Posterior cingulate gyrus (tissue), 11 donors: ENCODE data around the gene ACTG2.
"Not testable (repeated sequence)": the region's sequence is repeated elsewhere in the genome, so short reads cannot be mapped to it uniquely, and the experiment has no call there.

ENCODE experiments used
- DNase-seq, 10 donors: peaks; one replicate each; pipeline versions ENCODE4 v3.0.0 to v3.0.0-alpha.2; 2020 to 2021; ENCODE audit warnings: mixed read lengths in 3 of 10
- intact Hi-C: fragments of 100-400 bp; cut with DNase I; formaldehyde crosslinking; loops from one replicate; pipeline ENCODE4 v1.15.1; 2023

Gene ACTG2

DNA sequence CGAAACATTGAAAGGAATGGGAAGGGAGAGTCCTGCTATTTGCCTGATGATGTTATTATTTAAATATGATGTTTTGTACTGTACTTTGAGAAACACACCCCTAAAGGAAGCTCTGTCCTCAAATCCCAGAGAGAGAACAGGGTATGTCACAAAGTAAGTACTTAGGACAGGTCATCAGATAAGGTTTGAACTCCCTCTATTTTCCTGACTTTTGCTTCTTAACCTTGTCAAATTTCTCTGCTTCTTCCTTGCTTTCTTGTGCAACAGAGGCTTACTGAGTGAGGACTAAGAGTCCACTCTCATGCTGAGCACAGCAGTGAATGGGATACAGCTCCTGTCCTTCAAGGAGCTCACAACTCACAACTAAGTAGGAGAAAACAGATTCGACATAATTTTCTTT, 37.6 kb downstream of the ACTG2 start:
- intact Hi-C loops, result loop anchor here (5.0 kb wide), 1 partner anchor 52 kb away; the partner anchor contains the start of gene TET3
- no peak for DNase-seq

DNA sequence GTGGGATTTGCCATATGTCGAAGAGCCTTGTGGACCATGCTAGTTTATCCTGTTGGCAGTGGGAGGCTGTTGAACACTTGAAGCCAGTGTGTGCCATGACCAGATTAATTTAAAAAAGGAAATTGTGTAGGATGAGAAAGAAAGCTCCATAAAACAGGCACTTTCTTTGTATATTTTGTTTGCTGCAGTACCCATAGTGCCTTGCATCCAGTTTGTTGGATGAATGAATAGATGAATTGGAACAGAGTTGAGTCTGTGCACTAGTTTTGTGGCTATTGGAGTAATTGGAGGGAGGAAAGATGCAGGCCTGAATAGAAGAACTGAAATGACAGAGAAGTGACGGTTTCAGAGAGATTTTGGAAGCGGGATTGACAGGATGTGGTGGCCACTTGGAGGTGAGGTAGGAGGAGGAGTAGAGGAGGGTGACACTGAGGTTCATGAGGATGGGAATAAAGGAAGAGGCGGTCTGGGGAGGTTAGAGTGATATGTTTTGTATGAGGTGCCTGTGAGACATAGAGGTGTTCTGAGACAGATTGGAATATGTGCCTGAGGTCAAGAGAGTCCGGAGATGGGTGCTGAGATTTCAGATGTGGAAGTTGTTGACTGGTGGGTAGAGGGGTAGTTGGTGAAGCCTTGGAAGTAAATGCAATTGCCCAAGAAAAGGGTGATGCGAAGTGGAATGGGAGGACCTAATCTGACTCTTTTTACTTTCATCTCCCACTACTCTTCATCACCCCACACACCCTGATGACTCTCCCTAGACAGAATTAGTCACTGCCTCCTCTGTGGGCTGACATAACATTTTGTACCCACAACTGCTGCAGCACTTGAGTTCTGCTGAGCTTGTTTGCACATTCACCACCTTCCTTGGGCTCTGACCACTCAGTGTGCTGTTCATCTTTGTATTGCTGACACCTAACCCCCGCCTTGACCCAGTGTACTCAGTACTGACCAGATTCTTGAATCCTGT, 39.0 kb downstream of the ACTG2 start:
- DNase-seq, result no peak
- intact Hi-C loops, result loop anchor here (5.0 kb wide), 1 partner anchor 50 kb away; the partner anchor contains the start of gene TET3

DNA sequence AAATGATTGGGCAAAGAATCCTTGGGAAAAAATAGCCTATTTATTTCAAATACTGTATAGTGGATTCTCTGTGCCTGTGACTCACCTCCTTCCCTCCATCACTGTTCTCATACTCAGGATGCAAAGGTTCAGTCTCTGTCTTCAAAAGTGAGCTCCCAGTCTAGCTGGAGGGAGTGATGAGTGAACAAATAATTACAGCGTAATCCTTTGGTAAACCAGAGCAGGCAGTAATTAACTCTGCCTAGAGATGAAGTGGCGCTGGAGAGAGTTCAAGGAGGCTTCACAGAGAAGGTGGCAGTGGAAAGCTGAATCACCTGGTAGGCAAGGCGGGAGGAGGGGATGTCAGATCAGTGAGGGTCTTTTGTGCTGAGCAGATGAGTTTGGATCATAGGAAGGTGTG, 40.4 kb downstream of the ACTG2 start:
- DNase-seq, result no peak
- intact Hi-C loops, result loop anchor here (5.0 kb wide), 1 partner anchor 49 kb away; the partner anchor contains the start of gene TET3

DNA sequence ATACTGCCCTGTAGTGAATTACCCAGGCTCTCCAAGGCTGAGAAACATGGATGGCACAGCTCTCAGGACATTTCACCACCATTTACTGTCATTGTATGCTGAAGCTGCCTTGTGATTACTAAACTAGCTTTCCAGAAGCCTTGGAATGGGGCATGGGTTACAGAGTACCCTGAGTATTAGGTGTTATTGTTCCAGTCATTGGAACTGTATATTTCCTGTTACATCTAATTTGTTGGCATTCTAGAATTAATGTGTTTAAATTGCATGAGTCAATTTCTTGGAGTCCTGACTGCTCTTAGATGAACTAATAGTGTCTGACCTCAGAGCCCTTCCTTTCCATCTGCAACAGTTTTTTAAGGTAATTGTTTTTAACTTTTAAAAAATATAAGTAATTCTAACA, 42.8 kb downstream of the ACTG2 start:
- intact Hi-C loops, result no loop called here
- no peak for DNase-seq

DNA sequence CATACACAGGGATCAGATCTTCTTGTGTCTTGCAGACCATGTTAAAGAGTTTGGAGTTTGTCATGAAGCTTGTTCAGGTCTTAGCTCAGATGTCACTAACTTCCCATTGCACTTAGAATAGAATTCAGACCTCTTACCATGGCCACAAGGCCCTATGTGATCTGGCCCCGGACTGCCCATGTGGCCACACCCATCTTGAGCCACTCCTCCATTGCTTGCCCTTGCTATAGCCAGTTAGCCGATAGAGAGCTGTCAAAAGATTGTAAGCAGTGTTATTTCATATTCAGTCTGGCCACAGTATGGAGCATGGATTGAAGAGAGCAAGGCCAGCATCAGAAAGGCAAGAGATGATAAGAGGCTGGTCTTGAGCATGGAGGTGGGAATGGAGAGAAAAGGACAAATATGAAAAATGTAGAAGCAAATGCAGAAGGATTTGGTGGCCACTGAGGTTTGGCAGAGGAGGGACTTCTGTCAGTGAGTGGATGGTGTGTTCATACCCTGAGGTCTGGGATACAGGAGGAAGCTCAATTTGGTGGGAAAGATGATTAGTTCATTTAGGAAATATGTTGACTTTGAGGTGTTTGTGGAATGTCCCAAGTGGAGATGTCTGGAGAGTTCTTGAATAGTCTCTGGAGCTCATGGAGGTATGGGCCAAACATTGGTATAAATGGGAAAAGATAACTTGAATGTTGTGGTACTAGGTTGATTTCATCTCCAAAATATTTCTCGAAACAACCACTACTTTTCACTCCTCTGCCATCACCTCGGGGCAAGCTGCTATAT, 44.5 kb downstream of the ACTG2 start:
- DNase-seq, result no peak
- intact Hi-C loops, result no loop called here

DNA sequence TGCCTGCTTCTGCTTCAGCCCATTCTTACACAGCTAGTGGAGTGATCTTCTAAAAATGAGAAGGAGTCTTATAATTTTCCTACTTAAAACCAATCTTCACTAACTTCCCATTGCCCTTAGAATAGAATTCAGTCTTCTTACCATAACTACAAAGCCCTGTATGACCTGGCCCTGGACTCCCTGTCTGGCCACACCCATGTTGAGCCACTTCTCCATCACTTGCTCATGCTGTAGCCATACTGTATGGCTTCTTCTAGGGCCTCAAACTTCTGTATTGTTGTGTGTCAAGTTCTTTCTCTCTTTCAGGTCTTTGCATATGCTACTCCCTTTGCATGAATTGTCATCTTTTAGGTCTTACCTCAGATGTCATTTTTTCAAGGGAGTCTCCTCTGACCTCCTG, 45.1 kb downstream of the ACTG2 start:
- DNase-seq, result no peak
- intact Hi-C loops, result no loop called here

DNA sequence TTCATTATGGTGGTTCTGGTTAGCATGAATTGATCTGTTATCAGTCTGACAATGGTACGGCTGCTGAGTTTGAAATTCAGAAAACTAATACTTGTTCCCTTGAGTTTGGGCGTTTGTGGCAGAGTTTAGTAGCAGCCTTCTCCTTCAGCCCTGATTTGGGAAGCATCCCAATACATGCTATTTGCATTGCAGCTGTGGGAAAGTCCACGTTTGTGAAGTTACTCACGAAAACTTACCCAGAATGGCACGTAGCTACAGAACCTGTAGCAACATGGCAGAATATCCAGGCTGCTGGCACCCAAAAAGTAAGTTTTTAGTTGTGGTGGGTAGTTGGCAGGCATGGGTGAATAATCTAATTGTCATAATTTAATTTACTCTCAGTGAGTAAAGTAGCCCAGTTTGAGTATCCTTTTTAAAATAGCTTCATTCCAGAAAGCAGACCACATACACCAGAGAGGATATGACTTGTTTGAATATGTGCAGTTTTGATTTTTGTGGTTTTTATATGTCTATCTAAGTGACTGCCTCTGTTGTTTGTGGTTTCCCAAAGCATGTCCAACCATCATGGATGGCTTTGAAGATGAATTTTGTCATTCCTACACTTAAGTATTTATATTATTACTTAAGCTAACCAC, 46.0 kb downstream of the ACTG2 start:
- DNase-seq, result no peak
- intact Hi-C loops, result no loop called here

DNA sequence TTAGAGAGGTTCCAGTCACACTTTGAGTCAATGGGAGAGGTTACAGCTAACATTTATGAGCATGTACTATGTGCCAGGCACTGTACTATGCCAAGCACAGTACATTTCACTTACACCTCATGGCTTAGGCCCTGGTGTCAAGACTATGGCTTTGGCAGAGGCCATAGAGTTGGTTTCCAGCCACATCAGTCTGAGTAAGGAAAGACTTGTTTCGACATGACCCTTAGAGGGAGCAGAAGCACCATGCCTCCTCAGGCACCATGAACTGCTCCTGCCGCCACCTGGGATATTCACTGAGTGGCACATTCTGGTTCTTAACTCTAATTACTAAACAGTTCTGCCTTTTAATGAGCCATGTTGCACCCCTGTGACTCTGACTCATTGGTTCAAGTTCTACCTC, 46.6 kb downstream of the ACTG2 start:
- no peak for DNase-seq

DNA sequence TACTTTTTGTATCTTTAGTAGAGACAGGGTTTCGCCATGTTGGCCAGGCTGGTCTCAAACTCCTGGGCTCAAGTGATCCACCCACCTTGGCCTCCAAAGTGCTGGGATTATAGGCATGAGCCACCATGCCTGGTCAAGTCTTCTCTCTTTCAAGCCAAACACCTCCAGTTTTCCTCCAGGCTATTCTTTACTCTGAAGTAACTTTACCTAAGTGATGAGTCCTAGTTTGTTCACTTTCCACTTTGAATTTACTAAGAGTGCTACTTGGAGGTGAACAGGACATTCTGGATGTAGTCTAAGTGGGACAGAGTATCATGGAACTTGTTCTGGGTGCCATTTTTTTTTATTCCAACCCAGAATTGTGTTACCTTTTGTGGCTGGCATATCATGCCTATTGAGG, 47.3 kb downstream of the ACTG2 start:
- DNase-seq, intact Hi-C loops: not testable (repeated sequence)

More for the DNA sequence above, 46.6 kb downstream of the ACTG2 start:
- intact Hi-C loops, result no loop called here

DNA sequence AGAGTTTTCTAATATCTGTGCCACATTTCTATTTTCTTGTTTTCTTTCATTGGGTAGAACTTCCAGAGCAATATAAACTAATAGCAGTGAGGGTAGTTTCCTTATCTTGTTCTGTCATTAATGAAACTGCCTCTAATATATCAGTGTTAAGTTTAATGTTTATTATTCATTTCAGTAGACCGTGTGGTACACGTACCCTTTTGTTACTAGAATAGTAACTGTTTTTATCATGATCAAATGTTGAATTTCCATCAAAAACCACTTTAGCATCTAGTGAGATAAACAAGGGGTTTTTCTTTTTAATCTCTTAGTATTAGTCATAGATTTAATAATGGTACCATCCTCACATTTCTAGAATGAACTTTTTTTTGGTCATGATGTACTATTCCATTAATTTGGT, 49.9 kb downstream of the ACTG2 start:
- no peak for DNase-seq
- intact Hi-C loops, result no loop called here

DNA sequence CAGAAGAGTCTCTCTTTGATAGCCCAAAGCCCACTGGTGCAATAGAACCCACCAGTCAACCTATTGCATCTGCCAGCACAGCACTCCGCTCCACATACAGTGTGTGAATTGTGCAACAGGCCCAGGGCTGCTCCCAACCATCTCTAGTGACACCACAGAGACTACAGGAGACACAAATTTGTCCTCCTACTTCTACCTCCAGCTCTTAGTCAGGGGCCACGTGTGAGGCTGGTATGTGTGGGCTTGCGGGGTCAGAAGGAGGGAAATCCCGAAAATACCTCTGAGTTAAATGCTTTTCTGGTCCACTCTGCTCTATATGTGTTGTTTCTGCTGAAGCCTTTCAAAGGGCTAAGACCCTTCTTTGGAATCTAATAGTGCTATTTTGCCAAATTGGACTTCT, 51.9 kb downstream of the ACTG2 start:
- intact Hi-C loops, result no loop called here
- no peak for DNase-seq

DNA sequence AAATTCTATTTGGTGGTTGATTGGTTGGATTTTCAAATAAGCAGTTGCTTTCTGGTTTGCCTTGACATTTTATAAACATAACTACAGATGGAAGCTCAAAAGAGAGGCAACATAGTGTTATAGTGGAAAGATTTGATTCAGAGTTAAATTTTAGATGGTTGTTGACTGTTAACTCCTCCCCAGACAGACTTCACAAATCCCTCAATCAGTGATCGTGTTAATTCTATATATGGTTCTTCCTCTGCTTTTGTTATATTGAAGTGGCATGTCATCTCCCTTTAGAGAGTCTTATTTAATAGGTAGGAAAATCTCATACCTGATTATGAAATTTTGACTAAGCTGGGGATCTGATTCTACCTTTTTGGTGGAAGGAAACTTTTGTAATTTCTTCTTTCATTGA, 53.4 kb downstream of the ACTG2 start:
- DNase-seq, result no peak
- intact Hi-C loops, result no loop called here

DNA sequence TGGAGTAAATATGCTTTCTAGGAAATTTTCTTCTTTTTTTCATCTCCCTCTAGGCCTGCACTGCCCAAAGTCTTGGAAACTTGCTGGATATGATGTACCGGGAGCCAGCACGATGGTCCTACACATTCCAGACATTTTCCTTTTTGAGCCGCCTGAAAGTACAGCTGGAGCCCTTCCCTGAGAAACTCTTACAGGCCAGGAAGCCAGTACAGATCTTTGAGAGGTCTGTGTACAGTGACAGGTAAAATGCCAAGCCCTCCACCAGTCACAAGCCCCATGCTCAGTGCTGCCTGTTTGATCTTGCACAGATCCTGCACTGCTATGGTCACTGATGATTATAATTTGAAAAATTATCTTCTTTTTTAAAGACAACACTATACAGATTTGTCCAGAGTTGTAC, 53.9 kb downstream of the ACTG2 start:
- no peak for DNase-seq
- intact Hi-C loops, result no loop called here

DNA sequence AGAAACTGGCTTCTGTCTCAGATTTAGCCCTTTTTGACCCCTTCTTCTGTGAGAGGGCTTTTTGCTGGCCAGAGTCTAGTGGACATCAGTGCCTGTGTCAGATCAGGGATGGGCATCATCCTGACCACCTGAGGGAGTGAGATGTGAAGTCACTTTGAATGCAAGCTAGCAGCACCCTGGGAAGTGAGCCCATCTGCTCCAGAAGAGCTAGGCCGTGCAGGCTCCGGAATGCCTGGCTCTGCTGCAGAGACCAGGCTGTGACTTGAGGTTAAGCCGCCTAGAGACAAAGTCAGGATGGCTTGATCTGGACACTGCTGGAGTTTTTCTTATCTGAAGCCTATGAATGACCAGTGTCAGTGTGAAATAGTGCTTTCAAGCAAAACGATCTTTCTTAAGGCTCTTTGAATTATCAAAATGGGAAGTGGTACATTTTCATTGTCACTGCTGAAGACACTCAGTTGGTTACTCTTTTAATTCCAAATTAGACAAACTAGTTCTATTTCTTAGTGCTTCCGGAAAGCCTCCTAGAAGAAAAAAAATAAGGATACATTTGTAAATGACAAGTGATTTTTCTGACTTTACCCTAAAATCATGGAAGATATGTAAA, 54.7 kb downstream of the ACTG2 start:
- DNase-seq, result no peak
- intact Hi-C loops, result no loop called here

DNA sequence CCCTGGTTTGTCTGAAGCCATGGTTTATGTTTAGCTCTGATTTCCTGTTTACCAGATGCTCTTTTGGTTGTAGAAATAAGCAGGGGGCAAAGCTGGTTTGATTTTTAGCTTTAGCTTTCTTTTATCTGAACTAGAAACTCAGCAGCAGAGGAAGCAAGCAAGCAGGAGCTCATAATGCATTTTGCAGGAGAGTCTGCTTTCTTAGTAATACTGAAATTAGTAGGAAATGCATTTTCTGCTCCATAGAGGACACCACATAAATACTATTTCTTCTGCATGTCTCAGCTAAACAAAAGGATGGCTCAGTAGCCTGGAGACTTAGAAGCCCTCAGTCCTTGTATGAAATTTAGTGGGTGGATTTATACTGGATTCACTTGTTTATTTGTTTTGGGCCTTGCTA, 57.0 kb downstream of the ACTG2 start:
- intact Hi-C loops, result no loop called here
- DNase-seq, result no peak

DNA sequence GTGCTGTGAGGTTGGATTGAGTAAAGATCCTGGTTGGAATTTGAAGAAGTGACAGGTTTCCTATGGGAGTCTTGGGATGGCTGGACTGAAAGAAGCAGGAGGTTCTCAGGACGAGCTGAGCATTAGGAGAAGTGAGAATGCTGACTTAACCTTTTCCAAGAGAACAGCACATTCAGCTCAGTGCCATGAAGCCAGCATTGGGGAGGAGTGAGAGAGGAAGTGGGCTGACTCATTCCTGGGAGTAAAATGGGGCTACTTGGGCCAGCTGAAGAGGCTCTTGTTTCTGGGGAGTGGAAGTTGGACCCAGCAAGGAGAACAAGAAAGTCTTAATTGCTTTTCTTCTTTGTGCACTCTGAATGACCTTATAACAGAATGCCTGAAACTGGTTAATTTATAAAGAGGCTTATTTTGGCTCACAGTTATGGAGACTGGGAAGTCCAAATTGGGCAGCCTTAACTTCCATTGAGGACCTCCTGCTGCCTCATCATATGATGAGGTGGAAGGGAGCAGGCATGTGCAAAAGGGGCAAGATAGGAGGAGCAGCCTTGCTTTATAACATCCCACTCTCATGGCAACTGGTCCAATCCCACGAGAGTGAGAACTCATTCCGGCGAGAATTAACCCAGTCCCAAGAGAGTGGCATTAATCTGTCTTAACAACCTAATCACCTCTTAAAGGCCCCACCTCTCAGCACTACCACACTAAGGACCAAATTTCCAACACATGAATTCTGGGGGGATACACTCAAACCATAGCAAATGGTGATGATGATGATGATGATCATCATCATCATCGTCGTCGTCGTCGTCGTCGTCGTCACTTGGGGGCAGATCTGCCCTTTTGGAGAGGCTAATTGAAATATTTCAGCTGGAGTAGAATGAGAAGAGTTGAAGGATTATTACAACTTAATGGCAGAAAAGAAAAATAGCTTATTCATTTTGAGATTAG, 60.0 kb downstream of the ACTG2 start:
- intact Hi-C loops, result no loop called here
- DNase-seq, result no peak

DNA sequence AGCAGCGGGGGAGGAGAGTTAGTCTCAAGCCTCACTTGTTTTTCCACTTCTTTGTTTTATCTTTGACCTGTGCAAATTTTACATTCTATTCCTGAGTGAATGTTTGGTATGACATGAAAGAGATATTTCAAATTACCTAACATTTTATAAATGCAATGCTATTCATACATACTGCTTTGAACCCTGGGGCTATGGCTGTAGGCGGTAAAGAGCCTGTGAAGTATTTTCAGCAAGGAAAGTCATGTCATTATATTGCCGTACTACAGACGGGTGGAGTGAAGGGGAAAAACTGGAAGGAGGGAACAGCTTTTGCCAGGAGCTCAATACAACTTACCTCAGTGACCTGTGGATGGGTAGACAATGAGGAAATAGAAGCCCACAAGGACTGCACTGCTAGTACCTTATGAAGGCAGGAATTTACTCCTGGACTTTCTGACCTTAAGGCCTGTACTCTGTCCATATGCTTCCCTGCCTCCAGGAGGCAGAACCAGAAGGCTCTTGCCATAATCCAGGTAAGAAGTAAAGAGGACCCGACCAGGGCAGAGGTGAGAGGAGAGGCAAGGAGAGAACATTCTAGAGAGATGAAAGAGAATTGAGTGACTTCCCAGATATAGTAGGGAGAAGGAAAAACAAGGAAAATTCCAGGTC, 63.5 kb downstream of the ACTG2 start:
- DNase-seq, result no peak
- intact Hi-C loops, result no loop called here

DNA sequence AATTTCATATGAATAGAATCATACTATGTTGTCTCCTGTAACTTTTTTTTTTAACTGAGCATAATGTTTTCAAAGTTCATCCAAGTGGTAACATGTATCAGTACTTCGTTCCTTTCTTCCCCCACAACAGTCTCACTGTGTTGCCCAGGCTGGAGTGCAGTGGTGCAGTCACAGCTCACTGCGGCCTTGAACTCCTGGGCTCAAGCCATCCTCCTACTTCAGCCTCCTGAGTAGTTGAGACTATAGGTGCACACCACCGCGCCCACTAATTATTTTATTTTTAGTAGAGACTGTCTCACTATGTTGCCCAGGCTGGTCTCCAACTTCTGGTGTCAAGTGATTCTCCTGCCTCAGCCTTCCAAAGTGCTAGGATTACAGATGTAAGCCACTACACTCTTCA, 68.5 kb downstream of the ACTG2 start:
- DNase-seq, result no peak
- intact Hi-C loops, result no loop called here
